HCT116 (cell line): ENCODE measurements around the gene IRF2. TPM values are rescaled to one million over a fixed set of nuclear protein-coding genes. Genes with fewer than 3 reads are reported as not detected.

Experiments used
- ATAC-seq: fragments of 200-7000 bp; cut with Tn5 transposase; 2 replicates; pipeline ENCODE4 v1.9.1; 2020; ENCODE audit warnings: mild to moderate bottlenecking, moderate library complexity
- BruUV-seq: library from RNA; stranded (reverse); fragments of 400-500 nt; replicated peaks from 2 replicates; lab custom pipeline; 2021; lab: Mats Ljungman, UMichigan
- CTCF ChIA-PET: fragments of 300-600 bp; sonication (Branson Sonifier 250); formaldehyde crosslinking; loops from one replicate; lab custom pipeline; 2021; ENCODE audit warnings: antibody characterized with exemption; lab: Charles Lee
- POLR2A ChIA-PET: fragments of 300-600, 350-600 bp; sonication (Branson Sonifier 250); formaldehyde crosslinking; loops from one replicate; lab custom pipeline; 2021; ENCODE audit warnings: antibody characterized with exemption; lab: Charles Lee
- RAD21 ChIA-PET, 2 experiments: fragments of 300-600 bp; sonication (Branson Sonifier 250); formaldehyde crosslinking; loops; one replicate each; lab custom pipeline; 2023; ENCODE audit warnings: low total read pairs in 2 of 2; ENCODE audit not compliant: uncharacterized antibody in 2 of 2, unreplicated experiment in 2 of 2, low non-redundant PET in 1 of 2; lab: Charles Lee
- DNase-seq: peaks from one replicate; pipeline ENCODE4 v3.0.0-alpha.2; 2010; ENCODE audit warnings: low read depth, low spot score
- H2AFZ ChIP-seq: fragments of 200-600 bp; shearing (Covaris generic), sonication (generic); 2 replicates; pipeline ENCODE4 v1.6.1; 2017; ENCODE audit warnings: low read depth, mixed run types, mixed read lengths, antibody characterized with exemption, low read length; ENCODE audit not compliant: poor library complexity, severe bottlenecking
- H3K27ac ChIP-seq: 2 replicates; pipeline ENCODE4 v1.5.1; 2012; ENCODE audit warnings: low read depth, low read length
- H3K27me3 ChIP-seq: fragments of 200-600 bp; sonication (generic); 2 replicates; pipeline ENCODE4 v1.6.1; 2016; ENCODE audit warnings: mixed run types, low read length, mixed read lengths; ENCODE audit not compliant: insufficient read depth
- H3K36me3 ChIP-seq, 2 experiments: fragments of 200-500 bp in 1 of 2; fragments of 200-600 bp in 1 of 2; sonication (Bioruptor generic) in 1 of 2; sonication (generic) in 1 of 2; 2 replicates each; pipeline versions ENCODE4 v1.5.1 to v1.6.1; 2014 to 2016; ENCODE audit warnings: low read length in 2 of 2, inconsistent platforms in 1 of 2, mixed read lengths in 1 of 2, mixed run types in 1 of 2; ENCODE audit not compliant: insufficient read depth in 2 of 2, control insufficient read depth in 1 of 2
- H3K4me1 ChIP-seq, 2 experiments: fragments of 200-600 bp in 1 of 2; sonication (generic) in 1 of 2; 2 replicates each; pipeline versions ENCODE4 v1.5.1 to v1.6.1; 2012 to 2017; ENCODE audit warnings: low read length in 2 of 2, inconsistent platforms in 1 of 2, mild to moderate bottlenecking in 1 of 2, mixed read lengths in 1 of 2, mixed run types in 1 of 2, moderate library complexity in 1 of 2; ENCODE audit not compliant: insufficient read depth in 2 of 2, control insufficient read depth in 1 of 2
- H3K4me2 ChIP-seq: fragments of 200-600 bp; sonication (generic); 2 replicates; pipeline ENCODE4 v1.6.1; 2017; ENCODE audit warnings: mixed run types, low read length, mixed read lengths
- H3K4me3 ChIP-seq, 2 experiments: fragments of 200-600 bp in 1 of 2; sonication (generic) in 1 of 2; replicated peaks in 1 of 2; 2 replicates each; pipeline ENCODE4 v1.5.1; 2011 to 2016; ENCODE audit warnings: low read length in 2 of 2, control low read depth in 1 of 2, low read depth in 1 of 2, mild to moderate bottlenecking in 1 of 2, mixed read lengths in 1 of 2, mixed run types in 1 of 2
- H3K79me2 ChIP-seq: fragments of 200-600 bp; sonication (generic); 2 replicates; pipeline ENCODE4 v1.6.1; 2017; ENCODE audit warnings: mild to moderate bottlenecking, mixed run types, low read length, moderate library complexity, mixed read lengths; ENCODE audit not compliant: insufficient read depth
- H3K9ac ChIP-seq: fragments of 200-600 bp; sonication (generic); 2 replicates; pipeline ENCODE4 v1.6.1; 2016; ENCODE audit warnings: low read length, mixed read lengths
- H3K9me2 ChIP-seq: fragments of 200-600 bp; sonication (generic), shearing (Covaris generic); 2 replicates; pipeline ENCODE4 v1.6.1; 2017; ENCODE audit warnings: mixed run types, mild to moderate bottlenecking, moderate library complexity; ENCODE audit not compliant: insufficient read depth
- H3K9me3 ChIP-seq, 2 experiments: fragments of 200-500 bp in 1 of 2; fragments of 200-600 bp in 1 of 2; sonication (Bioruptor generic) in 1 of 2; sonication (generic) in 1 of 2; 2 replicates each; pipeline ENCODE4 v1.6.1; 2014 to 2017; ENCODE audit warnings: low read length in 2 of 2, mixed read lengths in 2 of 2, inconsistent platforms in 1 of 2, low read depth in 1 of 2, mild to moderate bottlenecking in 1 of 2, mixed run types in 1 of 2, moderate library complexity in 1 of 2; ENCODE audit not compliant: control insufficient read depth in 1 of 2, insufficient read depth in 1 of 2
- H4K20me1 ChIP-seq: fragments of 200-600 bp; sonication (generic), shearing (Covaris generic); 2 replicates; pipeline ENCODE4 v1.6.1; 2017; ENCODE audit warnings: mixed run types, mild to moderate bottlenecking, moderate library complexity; ENCODE audit not compliant: insufficient read depth
- ATF3 ChIP-seq: IDR thresholded peaks from 2 replicates; pipeline ENCODE4 v1.6.1; 2012
- CBX3 ChIP-seq: IDR thresholded peaks from 2 replicates; pipeline ENCODE4 v1.6.1; 2012; ENCODE audit warnings: low read depth
- CEBPB ChIP-seq: IDR thresholded peaks from 2 replicates; pipeline ENCODE4 v1.6.1; 2012; ENCODE audit warnings: low read depth
- CTCF ChIP-seq, 3 experiments: fragments of 200-600 bp in 1 of 3; sonication (generic) in 1 of 3; IDR thresholded peaks in 2 of 3; conservative IDR thresholded peaks in 1 of 3; 2 replicates each; pipeline ENCODE4 v1.5.1; 2012 to 2017; ENCODE audit warnings: low read depth in 2 of 3, low read length in 2 of 3, antibody characterized with exemption in 1 of 3, borderline replicate concordance in 1 of 3, control low read depth in 1 of 3, mild to moderate bottlenecking in 1 of 3, mixed read lengths in 1 of 3, mixed run types in 1 of 3, moderate library complexity in 1 of 3; ENCODE audit not compliant: insufficient read depth in 1 of 3
- EGR1 ChIP-seq: IDR thresholded peaks from 2 replicates; pipeline ENCODE4 v1.6.1; 2012; ENCODE audit warnings: low read depth
- ELF1 ChIP-seq: IDR thresholded peaks from 2 replicates; pipeline ENCODE4 v1.6.1; 2012; ENCODE audit warnings: low read depth, borderline replicate concordance
- EZH2 ChIP-seq: fragments of 200-600 bp; sonication (generic); IDR thresholded peaks from 2 replicates; pipeline ENCODE4 v1.6.1; 2017; ENCODE audit warnings: antibody characterized with exemption, mixed run types
- EZH2phosphoT487 ChIP-seq: fragments of 200-600 bp; IDR thresholded peaks from 2 replicates; pipeline ENCODE4 v1.6.1; 2018; ENCODE audit warnings: antibody characterized with exemption, borderline replicate concordance
- FOSL1 ChIP-seq: IDR thresholded peaks from 2 replicates; pipeline ENCODE4 v1.6.1; 2012; ENCODE audit warnings: low read depth
- JUND ChIP-seq: IDR thresholded peaks from 2 replicates; pipeline ENCODE4 v1.6.1; 2012
- MAX ChIP-seq: IDR thresholded peaks from 2 replicates; pipeline ENCODE4 v1.6.1; 2012
- POLR2A ChIP-seq: IDR thresholded peaks from 2 replicates; pipeline ENCODE4 v1.7.0; 2011; ENCODE audit warnings: borderline replicate concordance; ENCODE audit not compliant: insufficient read depth, insufficient read length; ENCODE audit errors: extremely low read depth
- POLR2AphosphoS5 ChIP-seq: IDR thresholded peaks from 2 replicates; pipeline ENCODE4 v1.6.1; 2011; ENCODE audit warnings: mild to moderate bottlenecking, low read depth, low read length, moderate library complexity
- RAD21 ChIP-seq: IDR thresholded peaks from 2 replicates; pipeline ENCODE4 v1.6.1; 2012; ENCODE audit warnings: low read depth, mild to moderate bottlenecking
- SIN3A ChIP-seq: IDR thresholded peaks from 2 replicates; pipeline ENCODE4 v1.6.1; 2012; ENCODE audit warnings: low read depth
- SP1 ChIP-seq: IDR thresholded peaks from 2 replicates; pipeline ENCODE4 v1.6.1; 2012; ENCODE audit warnings: low read depth
- SRF ChIP-seq: IDR thresholded peaks from 2 replicates; pipeline ENCODE4 v1.6.1; 2012; ENCODE audit warnings: low read depth
- ZBTB33 ChIP-seq: IDR thresholded peaks from 2 replicates; pipeline ENCODE4 v1.6.1; 2011; ENCODE audit warnings: mild to moderate bottlenecking, low read length, moderate library complexity; ENCODE audit not compliant: insufficient replicate concordance; ENCODE audit errors: extremely low read depth
- ZFX ChIP-seq: fragments of 450-650 bp; IDR thresholded peaks from 2 replicates; pipeline ENCODE4 v1.6.1; 2017
- ZNF274 ChIP-seq: fragments of 200-500 bp; sonication (Bioruptor generic); IDR thresholded peaks from 2 replicates; pipeline ENCODE4 v1.6.1; 2014; ENCODE audit warnings: mild to moderate bottlenecking, low read depth, low read length, inconsistent platforms
- intact Hi-C: fragments of 100-400 bp; cut with micrococcal nuclease; formaldehyde crosslinking; loops from 2 replicates; pipeline ENCODE4 v1.10.0; 2022
- total RNA-seq: library from RNA; stranded (reverse); gene quantifications from one replicate; pipeline ENCODE4 v1.2.1, GENCODE V29; 2021; ENCODE audit not compliant: unreplicated experiment

Gene IRF2
- total RNA-seq, 1 experiment from 2014 or later: 10.6 TPM

GRCh38 chr4:184477201-184477999, 3.0 kb upstream of the IRF2 start (continued):
- no peak for TF ChIP-seq EZH2phosphoT487
- TF ChIP-seq ZNF274: no peak
- no peak for TF ChIP-seq RAD21
- TF ChIP-seq SRF: no peak
- no peak for TF ChIP-seq ATF3
- no peak for TF ChIP-seq ELF1
- TF ChIP-seq CBX3: no peak
- TF ChIP-seq POLR2AphosphoS5: no peak
- no peak for TF ChIP-seq MAX

GRCh38 chr4:184476695-184477094, 2.3 kb upstream of the IRF2 start:
- no peak for DNase-seq
- Histone ChIP-seq H3K9me3 (no peaks in the 10 kb centered on the region), H3K4me1 (peaks cover 0 to 13% of the 10 kb centered on the region in 2 experiments; a peak in 2 of 4 replicates), H4K20me1 (no peaks in the 10 kb centered on the region), H3K79me2 (peaks cover 8% of the 10 kb centered on the region; the same call in 1 of the 2 replicates), H3K9ac (no peak overlapping the region), H3K9me2 (no peaks in the 10 kb centered on the region), H3K4me2 (no peak overlapping the region), H3K27ac (no peak overlapping the region), H2AFZ (no peak overlapping the region), H3K4me3 (no peak overlapping the region), H3K36me3 (no peaks in the 10 kb centered on the region), H3K27me3 (no peaks in the 10 kb centered on the region)
- CTCF ChIA-PET: no interaction called here
- intact Hi-C loops: no loop called here
- RAD21 ChIA-PET: no interaction called here
- BruUV-seq: no TSS peak
- POLR2A ChIA-PET: no interaction called here
- no peak for ATAC-seq
- TF ChIP-seq ZNF274 (no peak), JUND (no peak), SIN3A (no peak), ZBTB33 (no peak), FOSL1 (no peak), POLR2A (no peak), ATF3 (no peak), CTCF (IDR thresholded peaks at IDR 0.05 in 2 of 3, conservative IDR thresholded peaks at IDR 0.05 in 1 of 3; ENCODE audit: borderline replicate concordance in 1 of 3, insufficient read depth in 1 of 3, low read depth in 2 of 3, low read length in 2 of 3) (no peak), SRF (no peak), CBX3 (no peak), ZFX (no peak), MAX (no peak), SP1 (no peak), CEBPB (no peak), RAD21 (no peak), EZH2phosphoT487 (no peak), EGR1 (no peak), EZH2 (no peak)
